ENCODE results near the gene IQSEC3.

- TF ChIP-seq CTCF (IDR thresholded peaks at IDR 0.05; ENCODE audit: poor library complexity), result no peak
- TF ChIP-seq EZH2phosphoT487 (IDR thresholded peaks at IDR 0.05; ENCODE audit: low read depth, severe bottlenecking, unreplicated experiment), result no peak
- no peak for TF ChIP-seq EZH2 (IDR thresholded peaks at IDR 0.05; ENCODE audit: borderline replicate concordance)
Measured at GRCh38 chr12:135138-135537, 68.6 kb downstream of the IQSEC3 start.
